Hepatic stellate cell (primary cell): Measurements from ENCODE around the gene SLC15A3.
"Not testable (repeated sequence)": the region's sequence is repeated elsewhere in the genome, so short reads cannot be mapped to it uniquely, and the experiment has no call there.

Source experiments
- DNase-seq: peaks from one replicate; pipeline ENCODE4 v3.0.0; 2011; ENCODE audit warnings: low spot score

The SLC15A3 gene

DNA sequence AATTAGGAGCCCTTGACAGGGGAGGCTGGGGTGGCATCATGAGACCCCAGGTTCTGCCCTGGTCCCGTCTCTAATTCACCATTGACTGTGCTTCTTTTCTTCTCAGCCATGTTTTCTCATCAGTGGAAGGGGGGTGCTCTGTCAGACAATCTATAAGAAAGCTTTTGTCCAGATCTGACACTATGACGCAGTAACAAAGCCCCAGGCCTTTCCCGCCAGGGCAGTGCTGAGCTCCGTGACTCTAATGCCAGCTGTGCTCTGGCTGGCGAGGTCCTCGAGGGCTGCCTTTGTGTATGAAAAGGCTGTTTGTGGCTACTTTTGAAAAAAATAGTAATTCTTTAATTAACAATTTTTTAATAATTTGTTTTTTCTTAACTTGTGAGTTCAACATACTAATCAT lies 22.8 kb upstream of the SLC15A3 start:
- no peak for DNase-seq

DNA sequence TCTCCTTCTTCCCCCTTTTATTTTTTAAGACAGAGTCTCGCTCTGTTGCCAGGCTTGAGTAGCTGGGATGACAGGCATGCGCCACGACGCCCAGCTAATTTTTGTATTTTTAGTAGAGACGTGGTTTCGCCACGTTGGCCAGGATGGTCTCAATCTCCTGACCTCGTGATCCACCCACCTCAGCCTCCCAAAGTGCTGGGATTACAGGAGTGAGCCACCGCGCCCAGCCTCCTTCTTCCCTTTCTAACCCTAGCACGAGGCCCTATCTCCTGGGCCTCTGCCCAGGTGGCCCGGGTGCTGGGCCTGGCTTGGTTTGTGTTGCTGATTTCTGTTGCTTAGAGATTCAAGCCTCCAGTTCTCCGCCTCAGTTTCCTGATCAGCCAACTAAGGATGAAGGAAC lies 22.3 kb upstream of the SLC15A3 start:
- DNase-seq: not testable (repeated sequence)

DNA sequence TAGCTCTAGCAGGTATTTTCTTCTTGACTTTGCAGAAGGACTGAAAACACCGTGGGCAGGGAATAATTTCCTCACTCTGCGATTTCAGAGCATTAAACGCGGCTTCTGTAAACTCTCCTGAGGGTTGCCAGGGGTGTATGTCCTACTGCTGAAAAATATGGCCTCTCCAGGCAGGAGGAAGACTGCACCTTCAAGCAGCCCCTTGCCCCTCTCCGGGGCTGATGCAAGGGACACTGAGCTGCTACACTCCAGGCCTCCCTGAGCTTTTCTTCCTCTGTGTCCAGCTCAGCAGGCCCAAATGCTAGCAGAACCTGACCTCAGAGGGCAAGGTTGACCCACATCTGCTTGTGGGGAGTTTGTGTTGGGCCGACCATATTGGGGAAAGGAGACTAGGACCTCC lies 21.7 kb upstream of the SLC15A3 start:
- no peak for DNase-seq

DNA sequence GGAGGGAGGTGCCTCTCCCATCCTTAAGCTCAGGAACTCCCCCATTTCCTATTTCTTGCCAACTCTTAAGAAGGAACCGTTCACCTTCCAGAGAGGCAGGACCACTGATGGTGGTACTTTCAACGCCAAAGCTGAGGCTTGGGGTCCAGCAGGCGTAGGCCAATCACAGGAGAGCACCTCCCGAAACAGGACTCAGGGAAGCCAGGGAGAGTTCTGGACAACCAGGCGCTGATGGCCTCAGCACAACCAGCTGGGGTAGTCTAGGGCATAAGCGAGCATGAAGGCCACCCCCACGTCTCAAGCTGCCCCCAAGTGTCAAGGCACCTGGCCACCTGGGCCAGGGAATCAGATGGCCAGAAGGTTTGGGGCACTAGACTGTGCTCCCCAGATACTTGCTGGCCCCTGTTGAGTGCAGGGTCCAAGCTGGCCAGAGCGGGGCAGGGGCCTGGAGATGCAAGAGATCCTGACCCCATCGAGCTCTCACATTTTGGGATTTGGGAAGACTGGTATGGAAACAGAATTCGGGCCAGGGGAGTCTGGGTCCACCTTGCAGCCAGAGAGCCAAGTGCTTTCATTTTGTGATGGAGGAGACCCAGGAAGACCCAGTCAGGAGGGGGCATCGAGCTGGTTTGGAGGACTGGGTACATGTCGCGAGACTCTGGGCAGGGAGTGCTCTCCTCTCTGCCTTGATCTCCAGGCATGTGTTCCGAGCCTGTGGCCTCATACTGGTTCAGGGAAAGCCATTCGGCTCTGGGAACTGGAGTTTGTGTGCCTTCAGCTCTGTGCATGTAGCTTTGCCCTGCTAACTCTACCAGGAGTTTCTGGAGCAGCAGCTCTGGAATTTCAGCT lies 20.4 kb upstream of the SLC15A3 start:
- no peak for DNase-seq

DNA sequence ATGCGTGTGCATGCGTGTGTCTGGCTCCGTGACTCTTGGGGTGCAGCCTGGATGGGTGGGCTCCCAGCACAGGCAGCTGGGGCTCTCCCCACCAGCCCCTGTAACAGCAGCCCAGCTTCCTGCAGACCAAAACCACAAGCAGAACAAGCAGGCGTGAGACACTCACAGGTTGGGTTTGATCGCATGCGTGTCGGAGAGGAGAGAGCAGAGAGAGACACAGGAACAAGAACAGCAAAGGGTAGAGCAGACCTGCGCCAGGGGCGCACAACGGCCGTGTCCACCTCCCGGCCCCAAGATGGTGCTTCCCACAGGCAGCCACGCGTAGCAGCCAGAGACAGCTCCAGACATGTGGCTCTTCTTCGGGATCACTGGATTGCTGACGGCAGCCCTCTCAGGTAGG lies 19.5 kb upstream of the SLC15A3 start, which contains the start of gene CD6:
Gene CD6, plus strand, starts transcription at position 161 of the 400 bp plus-strand sequence. Its CDS starts 186 bp downstream, at position 347.
- DNase-seq: no peak

DNA sequence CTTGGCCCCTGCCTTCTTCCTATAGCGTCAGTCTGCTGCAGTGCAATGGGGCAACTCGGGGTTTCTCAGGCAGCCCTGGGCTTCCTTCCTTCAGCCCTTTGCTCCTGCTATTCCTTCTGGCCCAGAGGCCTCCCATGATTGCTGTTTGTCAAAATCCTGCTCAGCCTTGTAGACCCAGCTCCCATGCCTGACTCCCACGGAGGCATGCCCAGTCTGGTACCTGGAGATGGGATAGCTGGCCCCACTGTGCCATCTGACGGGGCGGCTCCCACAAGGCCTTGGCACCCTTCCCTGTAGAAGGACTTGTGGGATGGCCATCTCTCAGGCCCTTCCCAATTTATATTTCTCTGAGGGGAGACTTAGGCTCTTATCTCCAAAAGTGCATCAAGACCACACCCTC lies 18.9 kb upstream of the SLC15A3 start:
- DNase-seq: no peak

DNA sequence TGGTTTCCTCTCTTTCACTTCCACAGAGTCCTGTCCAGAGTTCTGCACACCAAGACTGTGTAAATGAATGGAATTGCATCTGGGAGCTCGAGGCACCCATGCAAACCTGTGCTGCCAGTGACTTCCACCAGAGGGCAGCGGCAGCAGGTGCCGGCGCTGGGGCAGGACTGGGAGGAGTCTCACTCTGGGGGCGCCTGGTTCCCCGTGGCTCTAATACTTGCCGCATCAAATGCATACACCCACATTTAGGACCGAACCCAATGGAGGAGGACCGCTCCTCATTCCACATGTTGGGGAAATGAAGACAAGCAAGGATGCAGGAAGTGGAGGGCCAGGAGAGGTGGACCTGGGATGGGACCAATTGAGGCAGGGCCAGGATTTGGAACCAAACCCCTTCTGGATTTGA lies 18.4 kb upstream of the SLC15A3 start:
- DNase-seq: peak; percentile 40

DNA sequence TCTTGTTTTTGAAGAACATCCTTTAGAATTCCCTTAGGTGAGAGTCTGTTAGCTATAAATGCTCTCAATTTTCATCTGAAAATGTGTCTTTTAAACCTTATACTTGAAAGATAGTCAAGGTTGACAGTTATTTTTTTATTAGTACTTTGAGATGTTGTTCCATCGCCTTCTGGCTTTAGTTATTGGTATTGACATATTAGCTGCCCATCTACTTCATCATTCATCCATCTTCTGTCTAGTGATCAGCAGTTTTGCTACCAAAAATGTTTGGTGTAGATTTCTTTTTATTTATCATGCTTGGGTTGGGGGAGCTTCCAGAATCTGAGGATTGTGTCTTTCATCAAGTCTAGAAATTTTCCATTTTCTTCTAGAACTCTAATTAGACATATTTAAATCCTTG lies 16.2 kb upstream of the SLC15A3 start:
- DNase-seq: no peak

DNA sequence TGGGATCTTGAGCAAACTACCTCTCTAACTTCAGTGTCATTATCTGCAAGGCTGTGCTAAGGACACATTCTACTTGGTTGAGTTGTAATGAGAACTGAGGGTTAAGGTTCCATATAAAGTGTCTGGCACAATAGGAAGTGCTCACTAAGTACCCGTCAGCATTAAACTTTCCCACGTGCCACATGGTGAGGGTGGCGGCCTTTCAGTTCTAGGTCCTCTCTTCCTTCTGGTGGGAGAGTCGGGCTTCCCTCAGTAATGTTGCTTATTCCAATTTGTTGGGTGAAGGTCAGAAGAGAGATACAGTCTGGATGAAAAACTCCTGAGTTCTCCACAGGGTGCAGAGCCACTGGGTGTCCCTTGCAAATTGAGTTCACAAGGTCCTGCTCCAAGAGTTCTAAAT lies 14.9 kb upstream of the SLC15A3 start:
- DNase-seq: no peak

DNA sequence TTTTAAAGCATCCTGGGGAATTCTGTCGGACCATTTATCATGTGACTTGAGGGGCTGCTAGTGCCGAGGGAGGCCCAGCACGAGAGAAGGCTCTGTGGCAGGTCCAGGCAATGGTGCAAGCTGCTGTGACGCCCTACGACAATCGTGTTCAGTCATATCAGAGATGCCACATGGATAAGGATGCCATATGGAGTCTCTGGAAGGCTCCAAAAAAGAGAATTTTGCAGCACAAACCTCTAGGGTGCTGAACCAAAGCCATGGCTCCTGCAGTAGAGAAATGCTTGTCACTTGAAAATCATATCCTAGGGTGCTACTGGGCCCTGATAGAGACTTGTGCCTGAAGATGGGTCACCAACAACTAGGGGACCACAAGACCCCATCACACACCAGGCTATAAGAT lies 12.8 kb upstream of the SLC15A3 start:
- no peak for DNase-seq

DNA sequence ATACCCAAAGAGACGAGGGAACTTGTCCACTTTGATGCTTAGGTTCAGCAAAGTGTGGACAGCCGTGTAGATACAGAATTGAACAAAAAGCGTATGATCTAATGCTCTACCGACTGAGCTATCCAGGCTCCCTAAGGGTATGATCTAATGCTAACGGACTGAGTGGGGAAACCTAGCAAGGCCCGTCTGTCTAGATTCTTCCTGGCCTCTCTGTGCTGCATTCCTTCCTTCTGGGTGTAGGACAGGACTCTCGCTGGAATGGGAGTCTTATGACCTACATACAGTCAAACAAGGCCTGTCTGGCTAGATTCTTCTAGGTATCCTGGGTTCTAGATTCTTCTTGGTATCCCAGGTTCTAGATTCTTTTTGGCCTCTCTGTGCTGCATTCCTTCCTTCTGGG lies 8.4 kb upstream of the SLC15A3 start:
- no peak for DNase-seq

DNA sequence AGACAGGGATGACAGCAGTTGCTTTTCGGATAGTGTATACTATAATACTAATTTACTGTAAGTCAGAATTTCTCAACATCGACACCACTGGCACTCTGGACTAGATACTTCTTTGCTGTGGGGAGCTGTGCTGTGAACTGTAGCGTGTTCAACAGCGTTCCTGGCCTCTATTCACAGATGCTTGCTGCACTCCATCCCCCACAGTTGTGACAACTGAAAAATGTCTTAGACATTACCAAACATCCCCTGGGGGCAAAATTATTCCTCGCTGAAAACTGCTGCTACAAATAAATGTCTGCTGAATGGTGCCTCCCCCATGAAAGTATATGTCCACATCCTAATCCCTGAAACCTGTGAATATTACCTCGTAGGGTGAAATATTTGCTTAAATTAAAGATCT lies 7.5 kb upstream of the SLC15A3 start:
- no peak for DNase-seq

DNA sequence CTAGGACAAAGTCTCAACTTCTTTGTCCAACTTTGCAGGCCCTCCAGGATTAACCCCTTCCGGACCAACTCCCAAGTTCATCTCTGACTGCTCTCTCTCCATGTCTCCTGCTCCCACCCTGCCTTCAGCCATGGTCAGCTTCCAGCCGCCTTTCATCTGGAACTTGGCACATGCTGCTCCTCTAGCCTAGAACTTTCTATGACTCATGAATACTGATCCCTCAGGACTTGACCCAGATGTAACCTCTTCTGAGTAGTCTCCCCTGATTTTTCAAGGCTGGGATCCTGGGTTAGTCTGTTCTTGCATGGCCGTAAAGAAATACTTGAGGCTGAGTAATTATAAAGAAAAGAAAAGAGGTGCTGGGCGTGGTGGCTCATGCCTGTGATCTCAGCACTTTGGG lies 5.2 kb upstream of the SLC15A3 start:
- DNase-seq: peak; percentile 58

DNA sequence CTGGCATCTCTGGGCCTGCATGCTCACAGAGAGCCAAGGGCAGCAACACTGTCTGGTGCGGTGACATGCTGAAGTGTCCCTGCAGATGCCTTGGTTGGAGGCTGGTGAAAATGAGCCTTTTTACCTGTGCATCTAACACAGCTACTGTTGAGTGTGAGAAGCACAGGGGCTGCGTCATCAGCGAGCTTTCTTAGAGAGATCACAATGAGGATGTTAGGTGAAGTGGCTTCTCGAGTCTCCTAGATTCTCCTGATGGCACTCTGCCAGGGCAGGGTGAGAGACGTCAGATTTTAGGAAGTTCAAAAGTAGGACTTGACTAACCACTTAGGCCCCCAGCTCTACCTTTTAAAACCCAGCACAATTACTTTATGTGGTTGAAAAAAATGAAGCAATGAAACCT lies 3.6 kb upstream of the SLC15A3 start:
- no peak for DNase-seq

DNA sequence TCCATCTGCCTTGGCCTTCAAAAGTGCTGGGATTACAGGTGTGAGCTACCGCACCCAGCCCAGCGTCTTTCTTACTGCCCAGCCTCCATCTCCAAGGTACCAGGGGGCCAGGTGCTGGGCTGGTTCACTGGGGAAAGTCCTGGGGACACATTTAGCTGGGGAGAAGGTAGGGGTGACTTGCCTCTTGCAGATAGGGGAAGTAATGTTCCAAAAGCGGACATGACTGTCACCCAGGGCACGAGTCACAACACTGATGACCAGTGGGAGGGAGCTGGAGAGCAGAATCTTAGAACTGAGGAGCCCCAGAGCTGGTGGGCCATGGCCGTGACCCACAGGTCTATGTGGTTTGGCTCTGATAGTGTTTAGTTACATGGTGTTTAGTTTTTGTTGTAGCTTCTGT lies 2.4 kb upstream of the SLC15A3 start:
- no peak for DNase-seq

DNA sequence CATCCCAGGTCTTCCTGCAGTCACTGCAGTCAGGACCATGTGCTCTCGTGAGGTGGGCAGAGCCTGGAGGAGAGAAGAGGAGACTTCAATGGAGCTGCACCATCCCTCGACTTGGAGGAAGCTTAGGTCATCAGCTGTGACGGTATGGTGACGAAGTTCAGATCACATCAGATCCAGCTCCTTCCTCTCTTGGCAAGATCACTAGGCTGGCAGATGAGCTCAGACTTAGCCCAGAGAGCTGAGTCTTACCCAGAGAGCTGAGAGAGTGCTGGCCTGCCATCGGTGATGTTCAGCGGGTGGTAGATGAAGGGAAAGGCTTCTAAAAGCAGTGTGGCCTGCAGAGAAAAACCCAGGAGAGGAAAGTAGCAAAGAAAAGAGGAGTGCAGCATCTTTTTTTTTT lies 1.8 kb upstream of the SLC15A3 start:
- DNase-seq: no peak

DNA sequence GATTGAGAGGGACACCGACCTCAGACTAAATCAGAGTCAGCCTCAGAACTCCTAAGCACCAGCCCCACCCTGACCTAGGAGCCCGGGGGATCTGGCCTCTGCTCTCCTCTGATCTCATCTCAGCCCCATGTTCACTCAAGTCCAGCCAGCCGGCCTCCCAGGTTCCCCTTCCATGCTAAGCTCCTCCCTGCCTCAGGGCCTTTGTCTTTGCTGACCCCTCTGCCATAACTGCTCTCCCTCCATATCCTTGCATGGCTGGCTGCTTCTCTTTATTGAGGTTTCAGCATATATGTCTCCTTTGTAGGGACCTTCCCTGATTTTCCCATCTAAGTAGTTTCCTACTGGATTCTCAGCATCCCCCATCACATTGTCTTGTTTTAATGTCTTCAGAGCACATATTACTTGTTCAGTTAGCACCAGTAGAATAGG lies 780 bp upstream of the SLC15A3 start:
- no peak for DNase-seq

DNA sequence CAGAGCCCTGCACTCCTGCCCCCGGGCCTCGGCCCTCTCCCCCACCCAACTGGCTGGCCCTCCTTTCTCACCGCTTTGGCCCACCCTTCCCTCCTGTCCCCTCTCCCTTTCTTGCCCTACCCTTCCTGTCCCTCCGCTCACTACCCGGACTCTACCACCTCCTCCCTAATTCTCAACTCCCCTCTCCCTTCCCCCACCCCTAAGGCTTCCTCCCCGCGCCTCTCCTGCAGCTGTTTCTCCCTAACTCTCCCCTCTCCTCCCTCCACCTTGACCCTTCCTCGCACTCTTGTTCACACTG lies 421 bp downstream of the SLC15A3 start:
- peak; percentile 35 for DNase-seq

DNA sequence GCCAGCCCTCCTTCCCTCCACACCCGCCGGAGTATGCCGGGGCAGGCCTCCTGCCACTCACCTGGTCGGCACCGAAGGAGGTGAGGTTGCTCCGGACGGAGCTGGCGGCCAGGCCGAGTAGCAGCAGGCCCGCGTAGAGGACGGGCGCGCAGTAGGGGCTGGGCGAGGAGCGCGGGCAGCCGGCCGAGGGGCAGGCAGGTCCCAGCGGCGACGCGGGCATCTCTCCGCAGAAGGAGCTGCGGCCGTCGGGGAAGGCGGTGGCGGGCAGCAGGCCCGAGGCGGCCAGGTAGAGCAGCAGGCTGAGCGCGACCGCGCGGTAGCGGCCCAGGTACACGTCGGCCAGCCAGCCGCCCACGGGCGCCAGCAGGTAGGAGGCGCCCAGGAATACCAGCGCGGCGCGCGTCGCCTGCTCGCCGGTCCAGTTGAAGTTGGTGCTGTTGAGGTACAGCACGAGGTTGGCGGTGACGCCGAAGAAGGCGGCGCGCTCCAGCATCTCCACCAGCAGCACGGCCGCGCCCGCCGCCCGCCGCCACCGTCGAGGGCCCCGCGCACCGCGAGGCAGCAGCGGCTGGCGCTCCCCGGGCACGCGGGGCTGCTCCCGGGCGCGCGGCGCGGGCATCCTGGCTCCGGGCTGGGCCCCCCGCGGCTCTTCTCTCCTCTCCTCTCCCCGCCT lies 907 bp downstream of the SLC15A3 start:
- no peak for DNase-seq

DNA sequence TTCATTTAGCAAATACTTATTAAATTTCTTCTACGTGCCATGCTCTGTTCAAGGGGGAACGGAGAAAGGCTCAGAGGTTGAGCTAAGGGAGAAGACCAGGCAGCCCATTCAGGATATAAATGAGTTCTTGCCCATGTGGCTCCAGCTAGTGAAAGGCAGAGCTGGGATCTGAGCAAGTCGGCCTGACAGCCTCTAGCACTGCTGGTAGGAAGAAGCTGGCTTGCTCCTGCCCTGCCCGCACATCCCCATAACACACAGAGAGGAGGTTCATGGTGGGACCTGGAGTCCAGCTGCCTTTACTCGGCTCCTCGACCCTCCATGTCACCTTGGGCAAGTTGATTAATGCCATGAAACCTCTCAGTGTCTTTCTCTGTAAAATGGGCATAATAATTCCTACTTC lies 2.0 kb downstream of the SLC15A3 start:
- DNase-seq: no peak

DNA sequence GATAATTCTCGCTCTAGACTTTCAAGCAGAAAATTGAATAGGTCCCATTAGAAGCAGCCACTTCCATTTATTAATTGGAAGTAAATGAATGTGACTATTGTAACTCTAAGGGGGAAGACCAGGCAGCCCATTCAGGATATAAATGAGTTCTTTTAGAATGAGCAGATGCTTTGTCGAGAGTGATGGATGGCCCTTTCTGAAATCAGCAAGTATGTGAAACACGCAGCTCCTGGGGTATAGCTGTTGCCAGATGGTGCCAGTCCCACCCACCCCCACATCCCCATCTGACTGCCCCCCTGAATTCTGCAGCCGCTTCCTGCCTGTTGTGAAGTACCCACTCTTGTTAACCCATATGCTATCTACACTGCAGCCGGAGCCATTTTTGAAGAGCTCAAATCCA lies 3.7 kb downstream of the SLC15A3 start:
- no peak for DNase-seq

DNA sequence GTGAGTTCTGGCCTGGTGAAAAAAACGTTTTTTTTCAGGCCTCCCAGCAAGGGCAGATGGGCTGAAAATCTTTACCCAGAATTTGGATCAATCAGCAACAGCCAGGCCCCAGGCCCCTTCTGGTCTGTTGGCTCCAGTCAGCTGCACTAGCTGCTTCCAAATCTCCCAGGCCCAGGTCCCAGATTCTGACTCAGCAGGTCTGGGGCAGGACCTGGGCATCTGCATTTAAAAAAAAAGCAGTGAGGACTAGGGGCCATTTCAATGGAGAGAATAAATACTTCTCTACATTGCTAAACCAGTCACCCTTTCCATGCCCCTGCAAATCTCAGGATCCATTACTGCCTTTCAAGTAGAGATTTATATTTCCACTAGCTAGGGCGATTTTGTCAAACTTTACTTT lies 4.3 kb downstream of the SLC15A3 start:
- no peak for DNase-seq

DNA sequence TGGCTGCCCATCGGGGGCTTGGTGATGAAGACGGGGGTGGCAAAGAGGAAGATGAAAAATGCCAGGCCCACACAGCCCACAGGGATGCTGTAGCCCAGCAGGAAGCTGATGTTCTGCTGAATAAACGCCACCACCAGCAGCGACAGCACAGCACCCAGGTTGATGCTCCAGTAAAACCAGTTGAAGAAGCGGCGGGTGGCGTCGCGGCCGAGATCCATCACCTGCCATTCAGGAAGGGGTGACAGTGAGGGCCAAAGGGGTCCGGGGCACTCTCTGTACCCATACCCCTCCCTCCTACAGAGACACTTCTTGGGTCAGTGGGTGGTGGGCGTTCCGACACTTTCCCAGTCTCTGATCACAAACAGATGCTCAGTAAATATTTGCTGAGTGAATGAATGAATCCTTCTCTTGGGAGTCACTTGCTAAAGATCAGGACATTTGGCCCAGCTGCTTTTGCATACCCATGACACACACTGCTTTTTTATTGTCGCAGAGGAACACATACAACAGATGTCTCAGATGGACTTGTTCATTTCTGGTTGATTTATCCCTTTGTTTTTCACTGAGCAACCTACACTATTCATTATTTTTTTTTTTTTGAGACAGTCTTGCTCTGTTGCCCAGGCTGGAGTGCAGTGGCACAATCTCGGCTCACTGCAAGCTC lies 5.2 kb downstream of the SLC15A3 start:
- no peak for DNase-seq
